ENCODE data around the gene AUNIP. TPM values are rescaled to one million over a fixed set of nuclear protein-coding genes. Genes with fewer than 3 reads are reported as not detected.

AUNIP gene
- total RNA-seq, 1 experiment from 2014 or later = 17.6 TPM

DNA sequence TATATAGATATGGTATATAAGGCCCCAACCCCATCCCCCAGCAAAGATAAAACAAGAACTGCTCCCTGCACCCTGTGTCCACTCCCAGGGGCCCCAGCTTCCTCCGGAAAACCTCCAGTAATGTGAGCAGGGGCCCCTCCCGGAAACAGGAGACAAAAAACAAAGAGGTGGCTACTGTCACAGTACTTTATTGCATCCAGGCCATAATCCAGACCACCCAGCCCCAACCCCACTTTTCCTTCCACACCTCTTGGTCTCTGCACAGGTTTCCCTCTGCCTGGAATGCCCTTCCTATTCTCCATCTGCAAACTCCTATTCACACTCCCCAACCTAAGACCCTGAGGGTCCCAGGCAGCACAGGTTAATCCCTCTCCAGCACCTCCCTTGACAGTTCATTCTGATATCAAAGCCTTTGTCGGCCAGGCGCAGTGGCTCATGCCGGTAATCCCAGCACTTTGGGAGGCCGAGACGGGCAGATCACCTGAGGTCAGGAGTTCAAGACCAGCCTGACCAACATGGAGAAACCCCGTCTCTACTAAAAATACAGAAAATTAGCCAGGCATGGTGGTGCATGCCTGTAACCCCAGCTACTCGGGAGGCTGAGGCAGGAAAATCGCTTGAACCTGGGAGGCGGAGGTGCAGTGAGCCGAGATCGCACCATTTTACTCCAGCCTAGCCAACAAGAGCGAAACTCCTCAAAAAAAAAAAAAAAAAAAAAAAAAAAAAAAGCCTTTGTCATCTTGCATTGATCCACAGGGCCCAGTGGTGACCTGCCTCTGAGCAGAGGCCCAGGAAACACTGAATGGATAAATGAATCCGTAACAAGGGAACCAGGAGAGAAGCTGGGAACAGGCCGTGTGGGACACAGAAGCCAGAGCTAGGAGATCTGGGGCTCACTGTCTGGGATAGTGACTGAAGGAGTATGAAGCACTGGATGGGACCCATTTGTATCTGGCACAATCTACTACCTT is 2.3 kb upstream of the AUNIP start:
- Histone ChIP-seq H3K9me3 (ENCODE audit: low read length) (no peaks in the 10 kb centered on the region), H3K27me3 (ENCODE audit: low read length) (no peaks in the 10 kb centered on the region), H3K9me2 (replicated peaks; ENCODE audit: low read length) (no peaks in the 10 kb centered on the region), H3K36me3 (ENCODE audit: low read depth, low read length) (no peaks in the 10 kb centered on the region), H3K27ac (ENCODE audit: low read length) (no peak overlapping the region), H3K4me2 (ENCODE audit: low read length) (no peak overlapping the region), H3K4me3 (ENCODE audit: low read length) (no peak overlapping the region), H3K9ac (ENCODE audit: low read length) (no peak overlapping the region), H3F3A (ENCODE audit: low read length, unreplicated experiment) (no peaks in the 10 kb centered on the region), H3K79me2 (ENCODE audit: low read length) (peaks cover 25% of the 10 kb centered on the region), H4K20me1 (ENCODE audit: low read length) (no peaks in the 10 kb centered on the region), H3K4me1 (ENCODE audit: insufficient read depth, low read length) (0 out of 2 replicates have a peak, but pooled peaks cover 7% of the 10 kb centered on the region), H2AFZ (ENCODE audit: low read length) (no peak overlapping the region)
- no peak for DNase-seq
- ChIA-PET CTCF (no interaction called here), POLR2A (ENCODE audit: unreplicated experiment) (no interaction called here)
- ATAC-seq = no peak
- intact Hi-C loops (cut with micrococcal nuclease) = no loop called here
- TF ChIP-seq EZH2phosphoT487 (IDR thresholded peaks at IDR 0.05; ENCODE audit: borderline replicate concordance, low read length) = no peak
- TF ChIP-seq, protein P1, sequence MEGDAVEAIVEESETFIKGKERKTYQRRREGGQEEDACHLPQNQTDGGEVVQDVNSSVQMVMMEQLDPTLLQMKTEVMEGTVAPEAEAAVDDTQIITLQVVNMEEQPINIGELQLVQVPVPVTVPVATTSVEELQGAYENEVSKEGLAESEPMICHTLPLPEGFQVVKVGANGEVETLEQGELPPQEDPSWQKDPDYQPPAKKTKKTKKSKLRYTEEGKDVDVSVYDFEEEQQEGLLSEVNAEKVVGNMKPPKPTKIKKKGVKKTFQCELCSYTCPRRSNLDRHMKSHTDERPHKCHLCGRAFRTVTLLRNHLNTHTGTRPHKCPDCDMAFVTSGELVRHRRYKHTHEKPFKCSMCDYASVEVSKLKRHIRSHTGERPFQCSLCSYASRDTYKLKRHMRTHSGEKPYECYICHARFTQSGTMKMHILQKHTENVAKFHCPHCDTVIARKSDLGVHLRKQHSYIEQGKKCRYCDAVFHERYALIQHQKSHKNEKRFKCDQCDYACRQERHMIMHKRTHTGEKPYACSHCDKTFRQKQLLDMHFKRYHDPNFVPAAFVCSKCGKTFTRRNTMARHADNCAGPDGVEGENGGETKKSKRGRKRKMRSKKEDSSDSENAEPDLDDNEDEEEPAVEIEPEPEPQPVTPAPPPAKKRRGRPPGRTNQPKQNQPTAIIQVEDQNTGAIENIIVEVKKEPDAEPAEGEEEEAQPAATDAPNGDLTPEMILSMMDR (conservative IDR thresholded peaks at IDR 0.05; ENCODE audit: low read depth, low read length) = no peak
- TF ChIP-seq EZH2 (IDR thresholded peaks at IDR 0.05; ENCODE audit: low read length, unreplicated experiment) = no peak
- no TSS peak for BruUV-seq (replicated peaks)

DNA sequence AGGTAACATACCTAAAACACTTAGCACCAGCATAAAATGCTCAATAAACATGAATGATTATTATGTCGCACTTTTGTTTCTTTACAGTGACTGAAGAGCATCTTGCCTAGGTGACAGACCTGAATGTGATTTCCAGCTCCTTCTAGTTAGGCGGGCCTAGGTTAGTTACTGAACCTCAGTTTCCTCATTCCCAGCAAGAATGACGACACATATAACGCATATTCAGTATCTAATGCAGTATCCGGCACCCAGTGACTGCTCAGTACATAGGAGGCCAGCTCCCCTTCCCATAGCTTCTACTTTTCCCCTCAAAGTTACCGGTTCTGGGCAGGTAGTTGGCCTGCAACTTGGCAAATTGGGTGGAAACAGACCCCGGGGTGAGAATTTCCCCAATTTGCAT is 763 bp downstream of the AUNIP start:
- intact Hi-C loops (cut with micrococcal nuclease) = no loop called here
- peaks cover 56% of the 10 kb centered on the region for H3K79me2 ChIP-seq (ENCODE audit: low read length)

More for the DNA sequence above, 763 bp downstream of the AUNIP start:
- peak; percentile 7; the same call in 1 of the 2 replicates for ATAC-seq
- Histone ChIP-seq H3K4me1 (ENCODE audit: insufficient read depth, low read length) (0 out of 2 replicates have a peak, but pooled peaks cover 7% of the 10 kb centered on the region), H3K9ac (ENCODE audit: low read length) (peak overlapping the region; percentile 89), H3K27ac (ENCODE audit: low read length) (no peak overlapping the region), H2AFZ (ENCODE audit: low read length) (peak overlapping the region; percentile 67; the same call in 1 of the 2 replicates), H4K20me1 (ENCODE audit: low read length) (peaks cover 4% of the 10 kb centered on the region; the same call in 1 of the 2 replicates), H3K4me2 (ENCODE audit: low read length) (peak overlapping the region; percentile 85), H3K27me3 (ENCODE audit: low read length) (no peaks in the 10 kb centered on the region), H3K9me2 (replicated peaks; ENCODE audit: low read length) (no peaks in the 10 kb centered on the region), H3F3A (ENCODE audit: low read length, unreplicated experiment) (no peaks in the 10 kb centered on the region), H3K4me3 (ENCODE audit: low read length) (peak overlapping the region; percentile 79), H3K9me3 (ENCODE audit: low read length) (no peaks in the 10 kb centered on the region), H3K36me3 (ENCODE audit: low read depth, low read length) (no peaks in the 10 kb centered on the region)
- ChIA-PET CTCF (interaction anchor here (0.6 kb wide), 1 partner anchor 139 kb away, joined by 3 read pairs; the partner anchor contains the start of gene PAFAH2), POLR2A (ENCODE audit: unreplicated experiment) (interaction anchor here (0.7 kb wide), 1 partner anchor 338 kb away, joined by 3 read pairs; no protein-coding TSS in a partner anchor)
- no peak for TF ChIP-seq EZH2 (IDR thresholded peaks at IDR 0.05; ENCODE audit: low read length, unreplicated experiment)
- TF ChIP-seq, protein P1 (conservative IDR thresholded peaks at IDR 0.05; ENCODE audit: low read depth, low read length) = no peak
- DNase-seq = peak; percentile 8
- TSS peak; percentile 39 for BruUV-seq (replicated peaks)
